Mesenchymal stem cell (in vitro differentiated cells and primary cell): ENCODE data around the gene GALNT7.

Experiments
- DNase-seq: peaks from one replicate; pipeline ENCODE4 v3.0.0-alpha.2; 2013
- H2AFZ ChIP-seq: one replicate; pipeline ENCODE4 v1.6.1; 2013; ENCODE audit warnings: low read depth, mild to moderate bottlenecking, control low read depth, inconsistent platforms, low read length, moderate library complexity
- H2AK5ac ChIP-seq: 2 replicates; pipeline ENCODE4 v1.6.1; 2013; ENCODE audit warnings: low read length, moderate library complexity, mild to moderate bottlenecking, inconsistent platforms; ENCODE audit not compliant: severe bottlenecking
- H2BK120ac ChIP-seq: one replicate; pipeline ENCODE4 v1.6.1; 2013; ENCODE audit warnings: low read depth, mild to moderate bottlenecking, inconsistent platforms, low read length, moderate library complexity
- H2BK12ac ChIP-seq, 2 experiments: one replicate each; pipeline ENCODE4 v1.6.1; 2013; ENCODE audit warnings: inconsistent platforms in 2 of 2, low read length in 2 of 2, mild to moderate bottlenecking in 2 of 2, moderate library complexity in 2 of 2, control low read depth in 1 of 2
- H2BK15ac ChIP-seq: one replicate; pipeline ENCODE4 v1.6.1; 2013; ENCODE audit warnings: mild to moderate bottlenecking, low read depth, inconsistent platforms; ENCODE audit not compliant: poor library complexity, severe bottlenecking
- H2BK5ac ChIP-seq: 2 replicates; pipeline ENCODE4 v1.6.1; 2013; ENCODE audit warnings: low read depth, mild to moderate bottlenecking, low read length, control low read depth, inconsistent platforms; ENCODE audit not compliant: poor library complexity, severe bottlenecking
- H3K14ac ChIP-seq, 2 experiments: one replicate each; pipeline ENCODE4 v1.6.1; 2013; ENCODE audit warnings: inconsistent platforms in 2 of 2, low read length in 2 of 2, control low read depth in 1 of 2, mild to moderate bottlenecking in 1 of 2, moderate library complexity in 1 of 2
- H3K18ac ChIP-seq, 2 experiments: one replicate each; pipeline ENCODE4 v1.6.1; 2013; ENCODE audit warnings: inconsistent platforms in 2 of 2, low read length in 2 of 2, control low read depth in 1 of 2, low read depth in 1 of 2, mild to moderate bottlenecking in 1 of 2
- H3K23ac ChIP-seq, 2 experiments: one replicate each; pipeline ENCODE4 v1.6.1; 2013; ENCODE audit warnings: inconsistent platforms in 2 of 2, low read length in 2 of 2, mild to moderate bottlenecking in 2 of 2, moderate library complexity in 2 of 2, control low read depth in 1 of 2
- H3K27ac ChIP-seq: 2 replicates; pipeline ENCODE4 v1.5.1; 2013; ENCODE audit warnings: mild to moderate bottlenecking, moderate library complexity, low read length, control low read depth, inconsistent platforms; ENCODE audit not compliant: poor library complexity, severe bottlenecking
- H3K27me3 ChIP-seq, 2 experiments: 2 replicates each; pipeline versions ENCODE4 v1.6.1 to v1.7.0; 2013; ENCODE audit warnings: low read length in 2 of 2, mild to moderate bottlenecking in 2 of 2, moderate library complexity in 2 of 2, control low read depth in 1 of 2, inconsistent platforms in 1 of 2; ENCODE audit not compliant: control insufficient read depth in 1 of 2, insufficient read depth in 1 of 2
- H3K36me3 ChIP-seq, 2 experiments: 2 replicates each; pipeline versions ENCODE4 v1.6.1 to v1.7.0; 2013; ENCODE audit warnings: low read length in 2 of 2, control low read depth in 1 of 2, inconsistent platforms in 1 of 2, low read depth in 1 of 2, mild to moderate bottlenecking in 1 of 2; ENCODE audit not compliant: insufficient read depth in 2 of 2, control insufficient read depth in 1 of 2
- H3K4ac ChIP-seq, 2 experiments: one replicate each; pipeline ENCODE4 v1.6.1; 2013; ENCODE audit warnings: inconsistent platforms in 2 of 2, low read length in 2 of 2, mild to moderate bottlenecking in 2 of 2, moderate library complexity in 2 of 2, control low read depth in 1 of 2, low read depth in 1 of 2
- H3K4me1 ChIP-seq: 2 replicates; pipeline ENCODE4 v1.6.1; 2013; ENCODE audit warnings: low read depth, low read length, control low read depth; ENCODE audit not compliant: control insufficient read depth, insufficient read depth
- H3K4me2 ChIP-seq: 2 replicates; pipeline ENCODE4 v1.6.1; 2013; ENCODE audit warnings: low read length, mild to moderate bottlenecking, inconsistent platforms; ENCODE audit not compliant: poor library complexity, severe bottlenecking
- H3K4me3 ChIP-seq, 2 experiments: 2 replicates each; pipeline versions ENCODE4 v1.5.1 to v1.7.0; 2013; ENCODE audit warnings: low read length in 2 of 2, mild to moderate bottlenecking in 2 of 2, control low read depth in 1 of 2, low read depth in 1 of 2; ENCODE audit not compliant: insufficient read depth in 1 of 2
- H3K79me1 ChIP-seq: replicated peaks from 2 replicates; pipeline ENCODE4 v1.6.1; 2013; ENCODE audit warnings: mild to moderate bottlenecking, control low read depth, low read length, inconsistent platforms; ENCODE audit not compliant: poor library complexity, severe bottlenecking
- H3K9ac ChIP-seq: 2 replicates; pipeline ENCODE4 v1.7.0; 2013; ENCODE audit warnings: mild to moderate bottlenecking, low read length, moderate library complexity
- H3K9me3 ChIP-seq: 2 replicates; pipeline ENCODE4 v1.7.0; 2013; ENCODE audit warnings: mild to moderate bottlenecking, low read length; ENCODE audit not compliant: control insufficient read depth
- H4K8ac ChIP-seq: one replicate; pipeline ENCODE4 v1.6.1; 2013; ENCODE audit warnings: inconsistent platforms, mild to moderate bottlenecking, low read length, moderate library complexity
- H4K91ac ChIP-seq: one replicate; pipeline ENCODE4 v1.6.1; 2013; ENCODE audit warnings: mild to moderate bottlenecking, low read length, inconsistent platforms
- WGBS: methylation state at CpG from one replicate; pipeline ENCODE4 v1.1.7; 2013; ENCODE audit warnings: mixed read lengths; 5-methylcytosine and 5-hydroxymethylcytosine counted together

GALNT7 gene

DNA sequence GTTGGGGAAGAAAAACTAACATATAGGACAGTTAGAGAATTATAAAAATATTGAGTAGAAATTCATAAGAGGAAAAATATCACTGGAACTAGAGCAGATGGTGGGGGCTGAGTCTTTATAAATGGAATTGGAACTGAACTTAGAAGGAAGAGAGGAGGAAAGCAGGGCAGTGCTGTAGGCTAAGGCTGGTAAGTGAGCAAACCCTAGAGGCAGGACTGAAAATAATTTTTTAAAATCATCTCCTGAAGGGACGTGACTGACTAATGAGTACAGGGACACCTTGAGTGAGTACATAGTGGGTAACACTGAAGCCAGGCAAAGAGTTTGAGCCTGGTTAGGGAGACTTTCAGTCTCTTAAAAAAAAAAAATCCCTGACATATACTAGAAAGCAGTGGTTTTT lies 63.3 kb downstream of the GALNT7 start:
- Histone ChIP-seq H2BK12ac (no peak overlapping the region), H3K4me1 (peaks cover 3% of the 10 kb centered on the region), H2BK120ac (no peak overlapping the region), H4K91ac (no peak overlapping the region), H3K27me3 (no peaks in the 10 kb centered on the region), H3K14ac (no peak overlapping the region), H3K36me3 (peaks cover 3 to 15% of the 10 kb centered on the region in 2 experiments), H3K23ac (no peak overlapping the region), H2BK5ac (no peak overlapping the region), H3K9ac (no peak overlapping the region), H2BK15ac (no peak overlapping the region), H3K79me1 (peaks cover 12% of the 10 kb centered on the region), H3K4ac (no peak overlapping the region), H3K9me3 (no peaks in the 10 kb centered on the region), H4K8ac (no peak overlapping the region), H3K27ac (no peak overlapping the region), H3K4me2 (no peak overlapping the region), H2AK5ac (no peak overlapping the region), H2AFZ (no peak overlapping the region), H3K18ac (no peak overlapping the region), H3K4me3 (no peak overlapping the region)
- no peak for DNase-seq
- WGBS, result no CpG with 5 or more reads among the region's 1 CpG

DNA sequence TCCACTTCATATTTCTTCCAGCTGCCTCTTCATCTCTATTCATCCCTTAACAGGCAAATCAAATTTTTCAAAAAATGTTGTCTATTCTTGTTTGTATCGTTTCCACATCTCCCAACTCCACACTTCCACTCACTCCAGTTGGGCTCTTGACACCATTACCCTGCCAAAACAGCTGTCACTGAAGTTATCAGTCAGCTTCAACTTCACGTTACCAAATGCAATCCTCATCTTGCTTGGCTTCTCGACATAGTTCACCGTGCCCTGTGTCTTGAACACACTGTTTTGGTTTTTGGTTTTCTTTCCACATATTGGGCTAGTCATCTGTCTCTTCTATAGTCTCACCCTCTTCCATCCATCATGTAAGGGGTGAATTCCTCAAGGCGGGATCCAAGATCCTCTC lies 65.2 kb downstream of the GALNT7 start:
- WGBS, result 97% methylated on average over 5 of the region's 5 CpGs
- Histone ChIP-seq H2BK15ac (no peak overlapping the region), H2BK120ac (no peak overlapping the region), H3K18ac (no peak overlapping the region), H3K23ac (no peak overlapping the region), H3K36me3 (peaks cover 3 to 15% of the 10 kb centered on the region in 2 experiments), H2AFZ (no peak overlapping the region), H3K27me3 (no peaks in the 10 kb centered on the region), H3K4me2 (no peak overlapping the region), H2AK5ac (no peak overlapping the region), H4K8ac (no peak overlapping the region), H3K9ac (no peak overlapping the region), H4K91ac (no peak overlapping the region), H3K4ac (peak overlapping the region in 1 of 2 experiments; percentile 35), H3K27ac (no peak overlapping the region), H3K9me3 (no peaks in the 10 kb centered on the region), H3K14ac (no peak overlapping the region), H2BK12ac (no peak overlapping the region), H2BK5ac (no peak overlapping the region), H3K4me1 (peaks cover 3% of the 10 kb centered on the region), H3K79me1 (peaks cover 11% of the 10 kb centered on the region), H3K4me3 (no peak overlapping the region)
- no peak for DNase-seq

DNA sequence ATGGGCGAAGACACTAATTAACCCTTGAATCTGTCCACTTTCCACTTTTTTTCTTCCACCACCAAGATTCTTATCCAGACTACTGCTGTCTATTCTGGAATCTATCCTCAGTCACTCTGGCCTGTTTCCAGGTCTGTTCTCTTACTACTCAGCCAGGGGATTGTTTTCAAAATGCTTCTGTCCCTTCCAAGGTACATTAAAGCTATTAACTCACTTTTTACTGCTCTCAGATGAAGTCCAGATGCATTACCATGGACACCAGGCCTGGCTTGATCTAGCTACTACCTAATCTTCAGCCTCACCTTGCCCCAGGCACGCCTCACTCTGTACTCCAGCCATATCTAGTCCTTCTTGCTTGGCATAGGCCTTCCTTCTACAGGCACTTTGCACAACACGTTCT lies 66.4 kb downstream of the GALNT7 start:
- Histone ChIP-seq H4K8ac (no peak overlapping the region), H3K36me3 (peaks cover 3 to 15% of the 10 kb centered on the region in 2 experiments), H2BK12ac (no peak overlapping the region), H3K27ac (no peak overlapping the region), H3K79me1 (peaks cover 11% of the 10 kb centered on the region), H3K4ac (no peak overlapping the region), H3K9ac (no peak overlapping the region), H3K4me2 (no peak overlapping the region), H3K14ac (no peak overlapping the region), H4K91ac (no peak overlapping the region), H3K27me3 (no peaks in the 10 kb centered on the region), H2AK5ac (peak overlapping the region; percentile 15), H3K18ac (no peak overlapping the region), H2BK120ac (no peak overlapping the region), H2BK15ac (no peak overlapping the region), H3K9me3 (no peaks in the 10 kb centered on the region), H3K23ac (no peak overlapping the region), H2AFZ (no peak overlapping the region), H3K4me1 (peaks cover 3% of the 10 kb centered on the region), H3K4me3 (no peak overlapping the region), H2BK5ac (no peak overlapping the region)
- WGBS, result 97% methylated on average over 3 of the region's 3 CpGs
- no peak for DNase-seq

DNA sequence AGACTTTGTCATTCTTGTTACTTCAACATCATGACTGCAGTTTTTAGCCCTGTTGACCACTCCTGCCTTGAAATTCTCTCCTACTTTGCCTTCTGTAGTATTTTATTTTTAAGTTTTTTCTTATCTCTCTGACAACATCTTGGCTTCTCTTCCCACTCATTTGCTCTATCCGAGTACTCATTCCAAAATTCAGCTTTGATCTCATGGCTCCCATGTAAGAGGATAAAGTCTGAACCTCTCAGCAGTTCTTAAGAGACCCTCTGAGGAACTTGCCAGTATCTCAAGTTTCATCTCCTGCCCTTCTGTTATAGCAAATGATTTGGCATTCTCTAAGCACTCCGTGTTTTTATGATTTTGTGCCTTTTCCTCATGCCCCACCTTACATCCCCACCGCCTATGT lies 67.7 kb downstream of the GALNT7 start:
- 91% methylated on average over 3 of the region's 3 CpGs for WGBS
- Histone ChIP-seq H3K9ac (no peak overlapping the region), H3K4me1 (peaks cover 3% of the 10 kb centered on the region), H3K27me3 (no peaks in the 10 kb centered on the region), H4K8ac (no peak overlapping the region), H2BK120ac (no peak overlapping the region), H3K4me3 (no peak overlapping the region), H2AFZ (no peak overlapping the region), H3K18ac (no peak overlapping the region), H3K23ac (no peak overlapping the region), H2BK15ac (no peak overlapping the region), H3K79me1 (peaks cover 11% of the 10 kb centered on the region), H3K27ac (no peak overlapping the region), H4K91ac (no peak overlapping the region), H3K9me3 (no peaks in the 10 kb centered on the region), H3K4me2 (no peak overlapping the region), H3K4ac (no peak overlapping the region), H3K14ac (no peak overlapping the region), H2BK12ac (no peak overlapping the region), H2AK5ac (peak overlapping the region; percentile 33), H2BK5ac (no peak overlapping the region), H3K36me3 (peaks cover 3 to 15% of the 10 kb centered on the region in 2 experiments)
- DNase-seq, result no peak
